Left ventricle myocardium inferior (tissue), 1 donor: ENCODE results near the gene GPM6B. TPM values are rescaled to one million over a fixed set of nuclear protein-coding genes. Genes with fewer than 3 reads are reported as not detected.

Experiments used
- DNase-seq: peaks from one replicate; pipeline ENCODE4 v3.0.0-alpha.2; 2020
- H3K27ac ChIP-seq: fragments of 200-600 bp; replicated peaks from 2 replicates; pipeline ENCODE4 v1.8.0; 2021
- H3K27me3 ChIP-seq: fragments of 200-600 bp; 2 replicates; pipeline ENCODE4 v1.8.0; 2021; ENCODE audit warnings: low read depth
- H3K36me3 ChIP-seq: fragments of 200-600 bp; 2 replicates; pipeline ENCODE4 v1.8.0; 2021
- H3K4me1 ChIP-seq: fragments of 200-600 bp; 2 replicates; pipeline ENCODE4 v1.8.0; 2021
- H3K4me3 ChIP-seq: fragments of 200-600 bp; 2 replicates; pipeline ENCODE4 v1.8.0; 2021; ENCODE audit warnings: mild to moderate bottlenecking, moderate library complexity
- H3K9me3 ChIP-seq: fragments of 200-600 bp; replicated peaks from 2 replicates; pipeline ENCODE4 v1.8.0; 2021
- CTCF ChIP-seq: fragments of 200-600 bp; IDR thresholded peaks from 2 replicates; pipeline ENCODE4 v1.8.0; 2021; ENCODE audit warnings: antibody characterized with exemption, mild to moderate bottlenecking, borderline replicate concordance
- intact Hi-C: fragments of 100-400 bp; cut with micrococcal nuclease; formaldehyde crosslinking; loops from one replicate; pipeline ENCODE4 v1.11.0; 2022
- total RNA-seq: library from RNA; stranded (reverse); fragmentation: NEBNext Ultra II Directional; extraction: Animal tissue kit (Norgen Biotek cat#: 25700); gene quantifications from one replicate; pipeline ENCODE4 v1.2.1, GENCODE V29; 2021
- donor health status: DM: no; HTN: yes; CAD: no; lungs with severe emphysema.

The GPM6B gene
- total RNA-seq, 1 donor from 2014 or later, result 4.5 TPM

- H3K27me3 ChIP-seq, result no peaks in the 10 kb centered on the region
- H3K4me1 ChIP-seq, result no peaks in the 10 kb centered on the region
- DNase-seq, result no peak
- H3K4me3 ChIP-seq, result no peak overlapping the region
- no peak for TF ChIP-seq CTCF
- H3K27ac ChIP-seq, result no peak overlapping the region
- no peaks in the 10 kb centered on the region for H3K36me3 ChIP-seq
- no peaks in the 10 kb centered on the region for H3K9me3 ChIP-seq
- intact Hi-C loops, result no loop called here
Measured at GRCh38 chrX:13828392-13828791, 11.5 kb upstream of the GPM6B start.

- no peaks in the 10 kb centered on the region for H3K9me3 ChIP-seq
- intact Hi-C loops, result no loop called here
- no peak overlapping the region for H3K4me3 ChIP-seq
- DNase-seq, result no peak
- H3K27me3 ChIP-seq, result no peaks in the 10 kb centered on the region
- H3K36me3 ChIP-seq, result no peaks in the 10 kb centered on the region
- TF ChIP-seq CTCF, result no peak
- no peak overlapping the region for H3K27ac ChIP-seq
- no peaks in the 10 kb centered on the region for H3K4me1 ChIP-seq
Measured at GRCh38 chrX:13827298-13828090, 10.6 kb upstream of the GPM6B start.

GRCh38 chrX:13826770-13827169, 9.9 kb upstream of the GPM6B start:
- H3K4me3 ChIP-seq, result no peak overlapping the region
- H3K27ac ChIP-seq, result no peak overlapping the region
- no peaks in the 10 kb centered on the region for H3K9me3 ChIP-seq
- no peaks in the 10 kb centered on the region for H3K36me3 ChIP-seq
- intact Hi-C loops, result no loop called here
- TF ChIP-seq CTCF, result no peak
- DNase-seq, result no peak
- H3K27me3 ChIP-seq, result no peaks in the 10 kb centered on the region
- no peaks in the 10 kb centered on the region for H3K4me1 ChIP-seq

- TF ChIP-seq CTCF, result no peak
- Histone ChIP-seq H3K27ac (no peak overlapping the region), H3K4me1 (no peaks in the 10 kb centered on the region), H3K4me3 (no peak overlapping the region), H3K27me3 (no peaks in the 10 kb centered on the region), H3K36me3 (no peaks in the 10 kb centered on the region), H3K9me3 (no peaks in the 10 kb centered on the region)
- intact Hi-C loops, result no loop called here
- no peak for DNase-seq
Measured at GRCh38 chrX:13825178-13825762, 8.4 kb upstream of the GPM6B start.

- Histone ChIP-seq H3K27ac (no peak overlapping the region), H3K36me3 (no peaks in the 10 kb centered on the region), H3K9me3 (no peaks in the 10 kb centered on the region), H3K27me3 (no peaks in the 10 kb centered on the region), H3K4me3 (no peak overlapping the region), H3K4me1 (no peaks in the 10 kb centered on the region)
- DNase-seq, result no peak
- no peak for TF ChIP-seq CTCF
- intact Hi-C loops, result no loop called here
Measured at GRCh38 chrX:13824746-13825145, 7.9 kb upstream of the GPM6B start.
